Naive thymus-derived CD8-positive, alpha-beta T cell (primary cell): ENCODE measurements around the gene BCAS1. TPM values are rescaled to one million over a fixed set of nuclear protein-coding genes. Genes with fewer than 3 reads are reported as not detected.

Source experiments
- ATAC-seq, 2 donors: fragments of 150-1000 bp; cut with Tn5 transposase in 1 of 2; sonication (Bioruptor Pico), chemical (Tn5 transposase) in 1 of 2; 1 replicate in 1 of 2; 2 replicates in 1 of 2; pipeline ENCODE4 v1.10.0; 2021; ENCODE audit warnings: mild to moderate bottlenecking in 2 of 2, moderate library complexity in 2 of 2
- POLR2A ChIA-PET: fragments of 350-600 bp; sonication (Branson Sonifier 250); formaldehyde crosslinking; loops from one replicate; lab custom pipeline; 2021; ENCODE audit warnings: antibody characterized with exemption; lab: Charles Lee
- DNase-seq, 10 donors: peaks; one replicate each; pipeline versions ENCODE4 v3.0.0 to v3.0.0-alpha.2; 2020 to 2022
- H3K27ac Mint-ChIP-seq, 10 donors: one replicate each; pipeline ENCODE4 v1.8.0; 2020 to 2022; ENCODE audit warnings: mild to moderate bottlenecking in 10 of 10, mixed read lengths in 10 of 10, moderate library complexity in 4 of 10, inconsistent platforms in 1 of 10
- H3K27me3 Mint-ChIP-seq, 5 donors: one replicate each; pipeline ENCODE4 v1.8.0; 2021 to 2022; ENCODE audit warnings: mixed read lengths in 5 of 5
- H3K36me3 Mint-ChIP-seq, 3 donors: one replicate each; pipeline ENCODE4 v1.8.0; 2020 to 2022; ENCODE audit warnings: mixed read lengths in 3 of 3, mild to moderate bottlenecking in 2 of 3, inconsistent platforms in 1 of 3
- H3K4me1 Mint-ChIP-seq, 4 donors: one replicate each; pipeline ENCODE4 v1.8.0; 2021 to 2022; ENCODE audit warnings: mixed read lengths in 4 of 4
- H3K4me3 Mint-ChIP-seq, 10 donors: one replicate each; pipeline ENCODE4 v1.8.0; 2020 to 2022; ENCODE audit warnings: mild to moderate bottlenecking in 10 of 10, mixed read lengths in 10 of 10, moderate library complexity in 6 of 10, inconsistent platforms in 1 of 10
- H3K9me3 Mint-ChIP-seq, 9 donors: one replicate each; pipeline ENCODE4 v1.8.0; 2020 to 2022; ENCODE audit warnings: mixed read lengths in 9 of 9, mild to moderate bottlenecking in 3 of 9, inconsistent platforms in 1 of 9, moderate library complexity in 1 of 9
- polyA plus RNA-seq, 3 donors: library from polyadenylated mRNA; unstranded; fragments of 300-500 nt; fragmentation: Illumina TruSeq; gene quantifications; one replicate each; pipeline ENCODE4 v1.2.3, GENCODE V29; 2021
- total RNA-seq, 8 experiments: library from RNA in 2 of 8; stranded (reverse) in 2 of 8; gene quantifications; one replicate each; pipeline ENCODE4 v1.2.3 and lab custom pipeline; 2021 to 2026

Gene BCAS1
- total and polyA plus RNA-seq, 5 experiments from 2014 or later, result not detected

DNA sequence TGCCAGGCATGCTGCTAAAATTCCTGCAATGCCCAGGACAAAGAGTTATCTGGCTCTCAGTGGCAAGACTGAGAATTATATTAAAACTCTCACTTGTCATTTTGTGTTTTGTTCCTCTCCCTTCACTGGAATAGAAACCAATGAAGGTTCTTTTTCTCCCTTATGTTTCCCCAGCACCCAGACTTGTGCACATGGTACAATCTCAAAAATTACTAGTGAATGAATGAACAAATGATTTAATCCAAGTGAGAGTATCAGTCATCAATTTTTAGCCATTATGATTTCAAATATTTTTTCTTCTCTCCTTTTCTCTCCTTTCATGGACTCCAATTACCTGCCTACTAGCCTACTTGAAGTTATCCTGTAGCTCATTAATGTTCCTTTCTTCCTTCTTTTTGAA, 70.1 kb downstream of the BCAS1 start:
- no peak for DNase-seq
- peaks cover 0 to 27% (median 24%) of the 10 kb centered on the region in 3 donors for H3K36me3 Mint-ChIP-seq
- POLR2A ChIA-PET, result no interaction called here
- H3K9me3 Mint-ChIP-seq, result peaks cover 15 to 40% (median 31%) of the 10 kb centered on the region in 9 donors
- no peak for ATAC-seq
- H3K4me3 Mint-ChIP-seq, result no peak overlapping the region
- H3K4me1 Mint-ChIP-seq, result peaks cover 0 to 3% (median 0%) of the 10 kb centered on the region in 4 donors
- peaks cover 2 to 21% (median 9%) of the 10 kb centered on the region in 5 donors for H3K27me3 Mint-ChIP-seq
- H3K27ac Mint-ChIP-seq, result no peak overlapping the region

GRCh38 chr20:53999077-53999476, 71.3 kb downstream of the BCAS1 start:
- ATAC-seq (no peak), DNase-seq (no peak)
- H3K27me3 Mint-ChIP-seq, result peaks cover 0 to 16% (median 9%) of the 10 kb centered on the region in 5 donors
- no peak overlapping the region for H3K4me3 Mint-ChIP-seq
- H3K27ac Mint-ChIP-seq, result no peak overlapping the region
- H3K36me3 Mint-ChIP-seq, result peaks cover 0 to 27% (median 24%) of the 10 kb centered on the region in 3 donors
- peaks cover 0 to 3% (median 0%) of the 10 kb centered on the region in 4 donors for H3K4me1 Mint-ChIP-seq
- H3K9me3 Mint-ChIP-seq, result peaks cover 15 to 40% (median 31%) of the 10 kb centered on the region in 9 donors
- POLR2A ChIA-PET, result no interaction called here

DNA sequence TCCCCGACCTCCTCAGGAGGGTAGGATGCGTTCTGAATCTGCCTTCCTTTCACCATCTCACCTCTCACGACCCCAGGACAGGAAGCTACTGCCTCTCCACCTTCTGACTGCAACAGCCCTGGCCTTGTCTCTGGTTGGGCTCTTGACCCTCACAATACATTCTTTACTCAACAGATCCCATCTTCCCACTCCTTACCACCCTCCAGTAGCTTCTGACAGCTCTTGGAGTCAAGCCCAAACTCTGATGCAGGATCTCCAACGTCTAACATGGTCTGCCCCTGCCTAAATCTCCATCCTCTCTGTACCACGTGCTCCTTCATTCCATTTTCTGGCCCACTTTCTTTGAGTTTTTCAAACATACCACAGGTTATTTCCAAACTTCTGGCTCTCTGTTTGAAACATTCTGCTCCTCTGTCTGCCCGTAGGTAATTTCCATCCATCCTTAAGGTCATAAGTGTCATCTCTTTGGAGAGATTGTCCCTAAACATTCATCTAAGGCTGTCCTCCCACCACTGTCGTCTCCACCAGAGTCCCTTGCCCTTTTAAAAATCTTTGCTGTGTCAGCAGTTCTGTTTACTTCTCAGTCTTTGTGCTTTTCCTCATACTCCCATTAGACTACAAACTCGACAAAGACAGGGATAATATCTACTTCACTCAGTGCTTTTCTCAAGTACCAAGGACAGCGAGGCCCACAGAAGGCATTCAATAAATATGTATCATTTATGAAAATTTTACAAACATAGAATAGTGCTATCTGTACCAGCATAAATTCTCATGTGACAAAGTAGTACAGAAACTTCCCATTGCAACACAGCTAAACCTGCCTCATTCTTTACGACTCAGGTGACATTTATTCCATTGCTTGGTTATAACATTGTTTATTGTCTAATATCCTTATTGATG, 73.6 kb downstream of the BCAS1 start:
- Mint-ChIP-seq H3K4me1 (peaks cover 0 to 3% (median 0%) of the 10 kb centered on the region in 4 donors), H3K9me3 (peaks cover 12 to 26% (median 22%) of the 10 kb centered on the region in 9 donors), H3K36me3 (peaks cover 0 to 21% (median 20%) of the 10 kb centered on the region in 3 donors), H3K27ac (no peak overlapping the region), H3K4me3 (no peak overlapping the region), H3K27me3 (peaks cover 0 to 14% (median 9%) of the 10 kb centered on the region in 5 donors)
- POLR2A ChIA-PET, result no interaction called here
- DNase-seq (no peak), ATAC-seq (no peak)

- no peak for DNase-seq
- Mint-ChIP-seq H3K4me3 (no peak overlapping the region), H3K9me3 (peaks cover 4 to 17% (median 14%) of the 10 kb centered on the region in 9 donors), H3K27me3 (peaks cover 0 to 17% (median 9%) of the 10 kb centered on the region in 5 donors), H3K4me1 (peaks cover 0 to 3% (median 0%) of the 10 kb centered on the region in 4 donors), H3K36me3 (peaks cover 0 to 14% (median 11%) of the 10 kb centered on the region in 3 donors), H3K27ac (no peak overlapping the region)
- no peak for ATAC-seq
- POLR2A ChIA-PET, result interaction anchor here (0.7 kb wide), 1 partner anchor 1854 kb away, joined by 5 read pairs; no protein-coding TSS in a partner anchor
Measured at GRCh38 chr20:53995949-53996348, 74.4 kb downstream of the BCAS1 start.

GRCh38 chr20:53994088-53994487, 76.3 kb downstream of the BCAS1 start:
- peaks cover 0 to 3% (median 0%) of the 10 kb centered on the region in 4 donors for H3K4me1 Mint-ChIP-seq
- ATAC-seq, result no peak
- POLR2A ChIA-PET, result no interaction called here
- no peak overlapping the region for H3K4me3 Mint-ChIP-seq
- no peak overlapping the region for H3K27ac Mint-ChIP-seq
- H3K36me3 Mint-ChIP-seq, result peaks cover 0 to 2% (median 0%) of the 10 kb centered on the region in 3 donors
- peaks cover 0 to 19% (median 7%) of the 10 kb centered on the region in 5 donors for H3K27me3 Mint-ChIP-seq
- DNase-seq, result no peak
- peaks cover 0 to 4% (median 0%) of the 10 kb centered on the region in 9 donors for H3K9me3 Mint-ChIP-seq

- ATAC-seq (no peak), DNase-seq (no peak)
- Mint-ChIP-seq H3K36me3 (peaks cover 0 to 2% (median 0%) of the 10 kb centered on the region in 3 donors), H3K27me3 (peaks cover 0 to 22% (median 7%) of the 10 kb centered on the region in 5 donors), H3K27ac (peak overlapping the region in 1 of 10 donors; percentile 23), H3K4me1 (peaks cover 0 to 3% (median 0%) of the 10 kb centered on the region in 4 donors), H3K4me3 (no peak overlapping the region), H3K9me3 (peaks cover 0 to 3% (median 0%) of the 10 kb centered on the region in 9 donors)
- POLR2A ChIA-PET, result no interaction called here
Measured at GRCh38 chr20:53993310-53993709, 77.1 kb downstream of the BCAS1 start.

DNA sequence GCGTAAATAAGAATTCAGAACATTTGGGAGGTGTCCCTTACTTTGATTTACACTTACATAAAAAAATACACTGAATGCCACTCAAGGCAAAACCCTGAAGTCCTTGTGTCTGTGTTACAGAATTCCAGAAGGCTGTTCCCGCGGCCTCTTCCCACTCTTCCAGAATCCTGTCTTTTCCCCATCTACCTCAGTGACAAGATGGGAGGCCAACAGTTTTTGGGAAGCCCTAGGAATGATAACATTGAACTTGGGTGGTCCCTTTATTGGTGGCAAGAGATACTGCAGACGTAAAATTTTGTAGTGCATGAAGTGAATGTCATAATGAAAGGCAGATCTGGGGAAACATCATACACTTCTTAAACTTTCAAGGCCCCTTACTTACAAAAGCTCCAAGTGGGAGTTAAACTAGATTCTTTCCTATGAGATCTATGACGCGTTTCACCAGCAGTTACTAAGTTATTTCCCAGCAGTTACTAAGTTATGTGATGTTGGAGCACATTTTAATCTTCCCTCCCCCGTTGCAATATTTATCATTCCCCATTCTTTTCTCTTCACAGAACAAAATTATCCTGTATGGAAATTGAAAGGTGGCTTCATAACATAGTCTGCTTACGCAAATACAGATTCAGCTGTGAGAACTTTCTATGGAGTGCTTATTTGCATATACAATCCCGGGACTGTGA, 79.5 kb downstream of the BCAS1 start:
- Mint-ChIP-seq H3K27ac (no peak overlapping the region), H3K27me3 (peaks cover 0 to 24% (median 4%) of the 10 kb centered on the region in 5 donors), H3K4me3 (no peak overlapping the region), H3K9me3 (no peaks in the 10 kb centered on the region), H3K36me3 (no peaks in the 10 kb centered on the region), H3K4me1 (no peaks in the 10 kb centered on the region)
- POLR2A ChIA-PET, result no interaction called here
- ATAC-seq (no peak), DNase-seq (no peak)

DNA sequence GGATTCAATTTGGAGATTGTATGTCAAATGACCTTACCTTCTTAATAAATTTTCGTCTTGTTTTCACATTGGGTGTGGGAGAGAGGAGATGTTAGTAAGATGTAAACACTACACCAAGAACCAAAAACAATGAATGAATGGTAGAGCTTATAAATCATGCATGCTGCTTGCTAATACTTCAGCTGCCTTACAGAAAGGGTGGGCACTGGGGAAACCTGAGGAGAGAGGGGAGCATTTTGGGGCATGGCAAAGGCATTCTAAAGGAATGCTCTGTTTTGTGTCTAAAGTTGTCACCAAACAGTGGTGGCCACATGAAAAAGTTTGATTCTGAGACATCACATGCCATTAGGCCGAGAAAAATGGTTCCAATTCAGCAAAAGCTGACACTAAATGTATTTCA, 80.4 kb downstream of the BCAS1 start:
- Mint-ChIP-seq H3K4me3 (no peak overlapping the region), H3K36me3 (no peaks in the 10 kb centered on the region), H3K4me1 (no peaks in the 10 kb centered on the region), H3K9me3 (no peaks in the 10 kb centered on the region), H3K27ac (no peak overlapping the region), H3K27me3 (peaks cover 0 to 24% (median 4%) of the 10 kb centered on the region in 5 donors)
- POLR2A ChIA-PET, result no interaction called here
- DNase-seq (no peak), ATAC-seq (no peak)

DNA sequence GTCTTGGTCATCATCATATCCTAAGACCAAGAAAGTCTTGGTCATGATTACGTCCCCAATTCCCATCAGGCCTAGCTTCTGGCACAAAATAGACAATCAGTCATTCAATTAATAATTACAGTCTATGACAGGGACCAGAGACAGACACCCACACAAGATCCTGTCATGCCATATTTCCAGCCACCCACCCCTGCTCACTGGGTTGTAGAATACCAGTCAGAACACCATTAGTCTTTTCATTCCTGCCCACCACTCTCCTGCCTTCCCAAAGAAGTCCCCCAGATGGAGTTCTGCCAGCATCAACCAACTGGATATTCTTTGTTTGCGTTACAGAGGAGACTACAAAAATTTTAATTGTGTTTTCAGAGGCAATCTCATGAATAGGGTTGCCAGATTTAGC, 81.0 kb downstream of the BCAS1 start:
- Mint-ChIP-seq H3K27ac (no peak overlapping the region), H3K9me3 (no peaks in the 10 kb centered on the region), H3K27me3 (peaks cover 0 to 28% (median 4%) of the 10 kb centered on the region in 5 donors), H3K4me1 (no peaks in the 10 kb centered on the region), H3K36me3 (no peaks in the 10 kb centered on the region), H3K4me3 (no peak overlapping the region)
- POLR2A ChIA-PET, result no interaction called here
- DNase-seq, result no peak
- no peak for ATAC-seq

DNA sequence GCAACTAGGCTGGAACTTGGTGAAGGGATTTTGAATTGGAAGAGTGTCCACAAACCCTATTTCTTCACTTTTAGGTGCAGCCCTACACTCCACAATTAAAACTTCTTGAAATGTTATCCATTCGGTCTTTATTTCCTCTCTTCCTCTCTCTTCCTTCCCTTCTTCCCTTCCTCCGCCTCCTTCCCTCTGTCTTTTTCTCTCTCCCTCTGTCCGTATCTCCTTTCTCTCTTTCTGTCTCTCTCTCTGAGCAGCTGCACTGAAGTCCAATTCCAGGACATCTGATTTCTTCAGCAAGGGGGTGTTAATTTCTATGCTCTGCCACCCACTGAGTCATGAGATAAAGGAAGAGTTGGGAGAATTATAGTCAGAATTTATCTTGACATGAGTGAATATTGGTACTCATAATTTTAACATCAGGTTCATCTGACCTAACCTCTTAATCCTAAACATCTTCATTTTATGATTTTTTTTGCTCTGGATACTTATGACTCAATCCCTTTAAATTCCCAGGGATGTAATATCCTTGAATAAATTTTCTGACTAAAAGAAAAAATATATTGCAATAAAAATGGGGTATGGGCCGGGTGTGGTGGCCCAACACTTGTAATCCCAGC, 84.2 kb downstream of the BCAS1 start:
- POLR2A ChIA-PET, result no interaction called here
- peaks cover 0 to 22% (median 4%) of the 10 kb centered on the region in 5 donors for H3K27me3 Mint-ChIP-seq
- no peak for ATAC-seq
- no peaks in the 10 kb centered on the region for H3K36me3 Mint-ChIP-seq
- peaks cover 0 to 2% (median 0%) of the 10 kb centered on the region in 4 donors for H3K4me1 Mint-ChIP-seq
- no peak overlapping the region for H3K4me3 Mint-ChIP-seq
- H3K9me3 Mint-ChIP-seq, result no peaks in the 10 kb centered on the region
- peak overlapping the region in 1 of 10 donors; percentile 64 for H3K27ac Mint-ChIP-seq
- no peak for DNase-seq

DNA sequence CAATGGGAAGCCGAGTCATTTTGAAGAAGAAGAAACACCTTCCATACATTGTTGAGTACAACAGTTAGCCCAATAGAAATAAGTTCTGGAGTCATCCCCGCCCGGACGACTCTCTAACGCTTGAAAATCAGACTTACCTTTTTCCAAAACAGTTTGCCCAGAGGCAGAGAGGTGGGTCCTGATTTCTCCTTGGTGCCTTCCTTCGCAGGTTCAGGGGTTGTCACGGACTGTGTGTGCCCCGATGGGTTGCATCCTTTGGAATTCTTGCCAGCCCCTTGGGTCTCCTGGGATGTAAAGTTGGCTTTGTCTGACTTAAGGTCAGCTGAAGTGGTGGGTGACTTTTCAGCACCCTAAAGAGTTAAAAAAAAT, 85.3 kb downstream of the BCAS1 start:
- Mint-ChIP-seq H3K27me3 (peaks cover 0 to 24% (median 4%) of the 10 kb centered on the region in 5 donors), H3K9me3 (no peaks in the 10 kb centered on the region), H3K27ac (no peak overlapping the region), H3K4me3 (no peak overlapping the region), H3K36me3 (no peaks in the 10 kb centered on the region), H3K4me1 (peaks cover 0 to 2% (median 0%) of the 10 kb centered on the region in 4 donors)
- POLR2A ChIA-PET, result no interaction called here
- ATAC-seq (no peak), DNase-seq (no peak)

DNA sequence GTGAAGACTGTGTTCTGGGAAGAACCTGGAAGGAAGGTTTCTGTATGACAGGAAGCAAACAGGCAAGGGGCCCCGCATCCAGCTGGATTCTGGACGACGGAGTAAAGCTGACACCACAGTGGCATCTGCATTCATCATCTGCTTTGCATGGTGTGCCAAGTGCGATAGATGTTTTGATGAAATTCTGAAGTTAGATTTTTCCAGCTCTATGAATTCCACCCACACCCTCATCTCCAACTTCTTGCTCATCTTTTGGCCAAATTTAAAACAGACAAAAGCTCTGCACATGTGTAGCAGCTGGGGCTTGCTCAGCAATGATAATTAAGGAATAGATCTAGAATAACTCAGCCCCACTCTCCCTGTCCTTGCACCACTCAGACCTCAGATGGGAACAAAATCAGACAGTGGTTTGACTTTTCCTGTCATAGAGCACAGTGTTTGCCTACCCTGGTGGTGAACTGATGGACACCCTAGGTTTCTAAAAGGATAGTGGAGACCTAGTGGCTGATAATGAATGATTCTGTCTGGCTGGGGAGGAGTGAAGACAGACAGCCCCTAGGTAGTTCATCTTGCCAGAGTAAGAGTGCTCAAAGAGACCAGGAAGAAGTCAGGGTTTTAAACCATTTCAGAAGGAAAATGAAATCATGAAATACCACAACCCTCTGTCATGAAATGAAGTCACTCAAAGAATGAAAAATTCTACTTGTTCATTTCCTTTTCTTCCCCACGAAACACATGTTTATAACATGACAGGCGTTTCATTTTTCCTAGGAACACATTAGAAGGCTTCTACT, 85.8 kb downstream of the BCAS1 start:
- ATAC-seq, result no peak
- peaks cover 0 to 2% (median 0%) of the 10 kb centered on the region in 4 donors for H3K4me1 Mint-ChIP-seq
- no peak overlapping the region for H3K4me3 Mint-ChIP-seq
- H3K9me3 Mint-ChIP-seq, result no peaks in the 10 kb centered on the region
- no peaks in the 10 kb centered on the region for H3K36me3 Mint-ChIP-seq
- no peak for DNase-seq
- H3K27ac Mint-ChIP-seq, result no peak overlapping the region
- POLR2A ChIA-PET, result no interaction called here
- peaks cover 0 to 21% (median 4%) of the 10 kb centered on the region in 5 donors for H3K27me3 Mint-ChIP-seq
